Activated naive CD4-positive, alpha-beta T cell treated with anti-CD3 and anti-CD28 coated beads for 36 hours (primary cell): Measurements from ENCODE around the gene ARHGAP8. TPM values are rescaled to one million over a fixed set of nuclear protein-coding genes. Genes with fewer than 3 reads are reported as not detected.
"Not testable (repeated sequence)": the region's sequence is repeated elsewhere in the genome, so short reads cannot be mapped to it uniquely, and the experiment has no call there.

ENCODE experiments used
- CTCF ChIA-PET: fragments of 350-600 bp; sonication (Branson Sonifier 250); formaldehyde crosslinking; loops from one replicate; lab custom pipeline; 2021; ENCODE audit warnings: antibody characterized with exemption; lab: Charles Lee
- DNase-seq: peaks from one replicate; pipeline ENCODE4 v3.0.0-alpha.2; 2020
- H3K27ac Mint-ChIP-seq: one replicate; pipeline ENCODE4 v1.8.0; 2021; ENCODE audit warnings: mild to moderate bottlenecking, mixed read lengths
- H3K27me3 Mint-ChIP-seq: one replicate; pipeline ENCODE4 v1.8.0; 2021; ENCODE audit warnings: low read depth, mixed read lengths
- H3K36me3 Mint-ChIP-seq: one replicate; pipeline ENCODE4 v1.8.0; 2021; ENCODE audit warnings: low read depth, mixed read lengths
- H3K4me1 Mint-ChIP-seq: one replicate; pipeline ENCODE4 v1.8.0; 2021; ENCODE audit warnings: low read depth, mixed read lengths
- H3K4me3 Mint-ChIP-seq: one replicate; pipeline ENCODE4 v1.8.0; 2021; ENCODE audit warnings: mild to moderate bottlenecking, moderate library complexity, mixed read lengths
- H3K9me3 Mint-ChIP-seq: one replicate; pipeline ENCODE4 v1.8.0; 2021; ENCODE audit warnings: mixed read lengths
- intact Hi-C: fragments of 100-400 bp; cut with micrococcal nuclease; formaldehyde crosslinking; loops from one replicate; pipeline ENCODE4 v1.15.1; 2023
- total RNA-seq, 2 experiments: library from RNA; stranded (reverse); gene quantifications; one replicate each; pipeline ENCODE4 v1.2.3, GENCODE V29; 2021

ARHGAP8 gene
- total RNA-seq, 2 experiments from 2014 or later: 1.6 to 2.7 TPM

- Mint-ChIP-seq H3K27me3 (no peaks in the 10 kb centered on the region), H3K9me3 (no peaks in the 10 kb centered on the region), H3K4me3 (no peak overlapping the region), H3K36me3 (peaks cover 2% of the 10 kb centered on the region), H3K27ac (no peak overlapping the region), H3K4me1 (peaks cover 2% of the 10 kb centered on the region)
- intact Hi-C loops: loop anchor here (1.0 kb wide), 1 partner anchor 38 kb away; no protein-coding TSS in a partner anchor
- peak; percentile 85 for DNase-seq
- CTCF ChIA-PET: interaction anchor here (0.7 to 3.1 kb wide), 10 partner anchors 10 to 59 kb away, joined by 3 to 25 read pairs (median 4); no protein-coding TSS in a partner anchor
Measured at GRCh38 chr22:44735518-44736428, 16.6 kb upstream of the ARHGAP8 start.

- Mint-ChIP-seq H3K27ac (no peak overlapping the region), H3K36me3 (no peaks in the 10 kb centered on the region), H3K4me3 (no peak overlapping the region), H3K4me1 (peaks cover 2% of the 10 kb centered on the region), H3K9me3 (no peaks in the 10 kb centered on the region), H3K27me3 (no peaks in the 10 kb centered on the region)
- DNase-seq: no peak
- CTCF ChIA-PET: interaction anchor here (0.9 to 3.1 kb wide), 5 partner anchors 30 to 52 kb away, joined by 3 to 25 read pairs (median 9); no protein-coding TSS in a partner anchor
- intact Hi-C loops: no loop called here
Measured at GRCh38 chr22:44736581-44737405, 15.6 kb upstream of the ARHGAP8 start.

GRCh38 chr22:44737406-44738346, 14.7 kb upstream of the ARHGAP8 start:
- no peaks in the 10 kb centered on the region for H3K36me3 Mint-ChIP-seq
- intact Hi-C loops: no loop called here
- no peak overlapping the region for H3K27ac Mint-ChIP-seq
- CTCF ChIA-PET: interaction anchor here (1.3 kb wide), 1 partner anchor 40 kb away, joined by 5 read pairs; no protein-coding TSS in a partner anchor
- H3K27me3 Mint-ChIP-seq: no peaks in the 10 kb centered on the region
- no peaks in the 10 kb centered on the region for H3K9me3 Mint-ChIP-seq
- no peak for DNase-seq
- H3K4me1 Mint-ChIP-seq: peaks cover 2% of the 10 kb centered on the region
- H3K4me3 Mint-ChIP-seq: no peak overlapping the region

GRCh38 chr22:44738347-44738715, 14.0 kb upstream of the ARHGAP8 start:
- peaks cover 2% of the 10 kb centered on the region for H3K4me1 Mint-ChIP-seq
- H3K27me3 Mint-ChIP-seq: no peaks in the 10 kb centered on the region
- intact Hi-C loops: no loop called here
- DNase-seq: no peak
- CTCF ChIA-PET: interaction anchor here (1.3 kb wide), 1 partner anchor 40 kb away, joined by 5 read pairs; no protein-coding TSS in a partner anchor
- no peak overlapping the region for H3K4me3 Mint-ChIP-seq
- H3K9me3 Mint-ChIP-seq: no peaks in the 10 kb centered on the region
- no peak overlapping the region for H3K27ac Mint-ChIP-seq
- H3K36me3 Mint-ChIP-seq: no peaks in the 10 kb centered on the region

GRCh38 chr22:44739024-44739423, 13.4 kb upstream of the ARHGAP8 start:
- no peaks in the 10 kb centered on the region for H3K9me3 Mint-ChIP-seq
- H3K27ac Mint-ChIP-seq: no peak overlapping the region
- H3K27me3 Mint-ChIP-seq: no peaks in the 10 kb centered on the region
- no peak for DNase-seq
- H3K36me3 Mint-ChIP-seq: no peaks in the 10 kb centered on the region
- CTCF ChIA-PET: interaction anchor here (1.3 kb wide), 1 partner anchor 41 kb away, joined by 5 read pairs; no protein-coding TSS in a partner anchor
- intact Hi-C loops: no loop called here
- peaks cover 2% of the 10 kb centered on the region for H3K4me1 Mint-ChIP-seq
- no peak overlapping the region for H3K4me3 Mint-ChIP-seq

GRCh38 chr22:44739666-44740065, 12.7 kb upstream of the ARHGAP8 start:
- H3K27me3 Mint-ChIP-seq, H3K4me1 Mint-ChIP-seq, H3K36me3 Mint-ChIP-seq, CTCF ChIA-PET, H3K9me3 Mint-ChIP-seq, DNase-seq, H3K27ac Mint-ChIP-seq, intact Hi-C loops, H3K4me3 Mint-ChIP-seq: not testable (repeated sequence)

DNA sequence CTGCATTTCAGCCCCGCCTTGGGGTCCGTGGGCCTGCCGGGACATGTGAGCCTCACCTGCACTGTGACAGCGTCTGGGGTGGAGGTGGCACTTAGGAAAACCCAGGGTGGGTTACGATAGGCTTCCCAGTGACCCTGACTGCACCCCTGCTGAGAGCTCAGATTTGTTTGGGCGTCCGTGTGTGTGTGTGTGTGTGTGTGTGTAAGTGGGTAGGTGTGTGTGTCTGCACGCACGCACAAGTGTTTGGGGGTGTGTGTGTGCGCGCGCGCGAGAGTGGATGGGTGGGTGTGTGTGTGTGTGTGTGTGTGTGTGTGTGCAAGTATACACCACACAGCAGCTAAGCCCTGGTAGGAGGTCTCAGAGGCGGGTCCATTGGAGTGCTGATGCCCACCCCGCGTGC, 12.1 kb upstream of the ARHGAP8 start:
- H3K4me1 Mint-ChIP-seq: peaks cover 2% of the 10 kb centered on the region
- CTCF ChIA-PET: no interaction called here
- H3K27ac Mint-ChIP-seq: no peak overlapping the region
- DNase-seq: no peak
- no peaks in the 10 kb centered on the region for H3K27me3 Mint-ChIP-seq
- H3K36me3 Mint-ChIP-seq: no peaks in the 10 kb centered on the region
- no peaks in the 10 kb centered on the region for H3K9me3 Mint-ChIP-seq
- intact Hi-C loops: no loop called here
- no peak overlapping the region for H3K4me3 Mint-ChIP-seq

- Mint-ChIP-seq H3K4me3 (no peak overlapping the region), H3K4me1 (no peaks in the 10 kb centered on the region), H3K36me3 (no peaks in the 10 kb centered on the region), H3K27ac (no peak overlapping the region), H3K27me3 (peaks cover 5% of the 10 kb centered on the region), H3K9me3 (no peaks in the 10 kb centered on the region)
- intact Hi-C loops: no loop called here
- no peak for DNase-seq
- CTCF ChIA-PET: no interaction called here
Measured at GRCh38 chr22:44741929-44742328, 10.4 kb upstream of the ARHGAP8 start.

DNA sequence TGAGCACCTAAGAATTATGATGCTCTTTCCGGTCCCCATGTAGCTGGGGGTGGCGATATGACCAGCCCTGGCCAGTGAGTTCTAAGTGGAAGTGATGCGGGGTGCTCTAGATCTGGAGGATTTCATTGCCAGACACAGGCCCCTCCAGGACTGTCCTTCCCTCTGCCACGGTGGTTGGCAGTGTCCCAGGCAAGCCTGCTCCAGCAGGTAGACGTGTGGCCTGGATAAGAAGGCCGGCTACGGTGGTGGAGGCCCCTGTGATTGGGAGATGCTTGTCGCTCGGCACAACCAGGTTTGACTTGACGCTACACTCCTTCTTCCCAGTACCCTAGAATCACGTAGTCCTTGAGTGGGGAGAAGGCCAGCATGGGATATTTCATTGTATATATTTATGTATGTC, 9.1 kb upstream of the ARHGAP8 start:
- CTCF ChIA-PET: no interaction called here
- H3K27ac Mint-ChIP-seq: no peak overlapping the region
- H3K4me1 Mint-ChIP-seq: no peaks in the 10 kb centered on the region
- H3K9me3 Mint-ChIP-seq: no peaks in the 10 kb centered on the region
- H3K27me3 Mint-ChIP-seq: peaks cover 9% of the 10 kb centered on the region
- intact Hi-C loops: no loop called here
- H3K4me3 Mint-ChIP-seq: no peak overlapping the region
- no peaks in the 10 kb centered on the region for H3K36me3 Mint-ChIP-seq
- no peak for DNase-seq

- DNase-seq: no peak
- H3K9me3 Mint-ChIP-seq: no peaks in the 10 kb centered on the region
- H3K4me3 Mint-ChIP-seq: no peak overlapping the region
- intact Hi-C loops: no loop called here
- H3K27ac Mint-ChIP-seq: no peak overlapping the region
- no peaks in the 10 kb centered on the region for H3K36me3 Mint-ChIP-seq
- H3K27me3 Mint-ChIP-seq: peaks cover 9% of the 10 kb centered on the region
- CTCF ChIA-PET: no interaction called here
- H3K4me1 Mint-ChIP-seq: no peaks in the 10 kb centered on the region
Measured at GRCh38 chr22:44743804-44744211, 8.6 kb upstream of the ARHGAP8 start.

GRCh38 chr22:44745853-44746789, 6.3 kb upstream of the ARHGAP8 start:
- no peak overlapping the region for H3K27ac Mint-ChIP-seq
- no peak overlapping the region for H3K4me3 Mint-ChIP-seq
- H3K36me3 Mint-ChIP-seq: no peaks in the 10 kb centered on the region
- intact Hi-C loops: no loop called here
- peaks cover 2% of the 10 kb centered on the region for H3K9me3 Mint-ChIP-seq
- H3K4me1 Mint-ChIP-seq: no peaks in the 10 kb centered on the region
- no peak for DNase-seq
- H3K27me3 Mint-ChIP-seq: peaks cover 16% of the 10 kb centered on the region
- CTCF ChIA-PET: no interaction called here
